RWPE1 (cell line): ENCODE data around the gene TMPRSS11D.

ENCODE experiments used
- CTCF ChIA-PET: fragments of 350-600 bp; sonication (Branson Sonifier 250); formaldehyde crosslinking; extraction: SDS; loops from one replicate; lab custom pipeline; 2021; lab: Yijun Ruan, JAX
- POLR2A ChIA-PET: fragments of 400-600 bp; formaldehyde crosslinking; extraction: SDS; loops from one replicate; lab custom pipeline; 2020; ENCODE audit warnings: antibody characterized with exemption; ENCODE audit not compliant: low non-redundant PET; lab: Yijun Ruan, JAX
- DNase-seq: peaks from one replicate; pipeline ENCODE4 v3.0.0; 2012; ENCODE audit warnings: low spot score
- H3K27ac ChIP-seq: fragments of 450-650 bp; 2 replicates; pipeline ENCODE4 v1.5.1; 2017
- TF ChIP-seq, protein P1 (sequence below): fragments of 450-650 bp; conservative IDR thresholded peaks from 2 replicates; pipeline ENCODE4 v1.5.1; 2017; ENCODE audit warnings: low read depth, mild to moderate bottlenecking

TMPRSS11D gene

DNA sequence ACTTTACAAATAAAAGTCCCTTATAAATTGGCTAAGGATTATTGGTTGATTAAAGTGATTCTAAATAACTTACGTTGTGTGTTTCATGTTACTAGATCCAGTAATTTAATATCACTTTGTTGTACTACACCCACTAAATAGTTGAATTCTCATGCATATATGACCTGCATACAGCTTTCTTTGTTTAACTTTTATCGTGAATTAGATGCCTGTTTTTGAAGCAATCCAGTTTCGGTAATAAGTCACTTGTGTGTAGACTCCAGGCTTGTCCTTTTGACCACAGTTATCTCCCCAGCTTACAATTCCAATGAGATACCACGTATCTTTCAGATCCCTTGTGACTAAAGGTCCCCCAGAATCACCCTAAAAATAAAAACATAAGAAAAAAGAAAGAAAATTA is 27.3 kb upstream of the TMPRSS11D start:
- TF ChIP-seq, protein P1, sequence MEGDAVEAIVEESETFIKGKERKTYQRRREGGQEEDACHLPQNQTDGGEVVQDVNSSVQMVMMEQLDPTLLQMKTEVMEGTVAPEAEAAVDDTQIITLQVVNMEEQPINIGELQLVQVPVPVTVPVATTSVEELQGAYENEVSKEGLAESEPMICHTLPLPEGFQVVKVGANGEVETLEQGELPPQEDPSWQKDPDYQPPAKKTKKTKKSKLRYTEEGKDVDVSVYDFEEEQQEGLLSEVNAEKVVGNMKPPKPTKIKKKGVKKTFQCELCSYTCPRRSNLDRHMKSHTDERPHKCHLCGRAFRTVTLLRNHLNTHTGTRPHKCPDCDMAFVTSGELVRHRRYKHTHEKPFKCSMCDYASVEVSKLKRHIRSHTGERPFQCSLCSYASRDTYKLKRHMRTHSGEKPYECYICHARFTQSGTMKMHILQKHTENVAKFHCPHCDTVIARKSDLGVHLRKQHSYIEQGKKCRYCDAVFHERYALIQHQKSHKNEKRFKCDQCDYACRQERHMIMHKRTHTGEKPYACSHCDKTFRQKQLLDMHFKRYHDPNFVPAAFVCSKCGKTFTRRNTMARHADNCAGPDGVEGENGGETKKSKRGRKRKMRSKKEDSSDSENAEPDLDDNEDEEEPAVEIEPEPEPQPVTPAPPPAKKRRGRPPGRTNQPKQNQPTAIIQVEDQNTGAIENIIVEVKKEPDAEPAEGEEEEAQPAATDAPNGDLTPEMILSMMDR = no peak
- ChIA-PET POLR2A (no interaction called here), CTCF (interaction anchor here (0.8 to 1.0 kb wide), 2 partner anchors 11 to 165 kb away, joined by 3 to 5 read pairs; no protein-coding TSS in a partner anchor)
- no peak for DNase-seq
- no peak overlapping the region for H3K27ac ChIP-seq

DNA sequence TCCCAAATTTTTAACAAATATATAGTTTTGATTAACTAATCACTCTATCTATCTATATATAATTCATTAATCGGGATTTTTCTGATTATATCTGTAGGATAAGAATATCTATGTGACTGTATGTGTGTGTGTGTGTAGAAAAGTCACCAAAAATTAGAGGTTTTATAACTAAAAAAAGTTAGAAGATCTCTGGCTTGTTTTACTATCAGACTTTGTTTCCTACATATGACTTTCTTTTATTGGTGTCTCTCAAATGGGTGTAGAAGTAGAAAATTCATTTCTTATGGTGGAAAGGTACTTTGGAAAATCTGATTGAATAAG is 26.7 kb upstream of the TMPRSS11D start:
- no peak for DNase-seq
- TF ChIP-seq, protein P1 = peak; percentile 20; the same call in 1 of the 2 replicates
- H3K27ac ChIP-seq = no peak overlapping the region
- ChIA-PET POLR2A (no interaction called here), CTCF (interaction anchor here (0.8 to 1.0 kb wide), 3 partner anchors 11 to 164 kb away, joined by 3 to 5 read pairs (median 3); no protein-coding TSS in a partner anchor)

DNA sequence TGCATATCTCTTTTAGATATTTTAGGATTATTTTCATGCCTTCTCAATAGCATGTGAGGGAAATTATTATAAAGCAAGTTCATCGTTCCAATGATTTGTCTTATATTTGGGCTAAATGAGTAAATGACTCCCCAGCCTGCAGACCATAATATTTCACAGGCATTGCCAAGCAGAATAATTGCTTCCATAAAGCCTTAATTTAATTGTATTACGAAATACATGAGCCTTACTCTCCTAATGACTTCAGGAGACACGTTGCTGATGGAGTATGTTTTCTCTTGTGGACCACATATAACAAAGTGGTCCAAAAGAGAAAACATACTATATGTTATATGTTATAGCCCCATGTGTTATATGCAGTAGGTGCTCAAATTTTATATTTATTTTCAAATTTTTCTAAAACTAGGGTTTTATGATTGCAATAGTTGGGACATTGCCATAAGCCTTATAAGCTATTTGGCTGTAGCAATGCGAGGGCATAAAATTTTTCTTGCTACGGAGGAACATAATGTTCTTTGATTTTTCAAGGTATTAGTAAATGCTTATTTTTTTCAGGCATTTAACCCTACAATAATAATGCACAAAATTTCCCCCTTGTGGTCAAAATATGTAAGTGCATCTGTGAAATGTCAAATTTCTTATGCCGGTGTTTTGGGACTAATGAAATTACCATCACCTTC is 26.2 kb upstream of the TMPRSS11D start:
- POLR2A ChIA-PET = no interaction called here
- no peak for DNase-seq
- CTCF ChIA-PET = interaction anchor here (0.6 to 1.2 kb wide), 4 partner anchors 27 to 375 kb away, joined by 3 read pairs; no protein-coding TSS in a partner anchor
- H3K27ac ChIP-seq = no peak overlapping the region
- TF ChIP-seq, protein P1 = peak; percentile 74

DNA sequence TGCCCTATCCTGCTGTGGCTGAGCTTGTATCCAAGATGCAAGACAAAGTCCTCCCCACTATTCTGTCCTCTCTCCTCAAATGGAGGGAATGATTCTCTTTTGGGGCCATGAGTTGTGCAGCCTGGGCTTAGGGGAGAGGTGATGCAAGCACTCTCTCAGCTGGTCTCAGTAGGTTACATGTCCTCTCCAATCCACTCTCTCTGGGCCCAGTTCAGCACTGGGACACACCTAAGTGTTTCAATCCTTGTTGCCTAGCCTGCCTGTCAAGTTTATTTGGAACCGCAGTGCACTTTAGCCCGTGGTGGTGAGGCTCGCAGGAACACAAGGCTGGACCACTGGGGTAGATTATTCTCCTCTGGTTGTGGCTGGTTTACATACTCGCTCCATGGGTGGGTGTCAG is 23.8 kb upstream of the TMPRSS11D start:
- H3K27ac ChIP-seq = no peak overlapping the region
- ChIA-PET CTCF (no interaction called here), POLR2A (no interaction called here)
- DNase-seq = no peak
- TF ChIP-seq, protein P1 = no peak

DNA sequence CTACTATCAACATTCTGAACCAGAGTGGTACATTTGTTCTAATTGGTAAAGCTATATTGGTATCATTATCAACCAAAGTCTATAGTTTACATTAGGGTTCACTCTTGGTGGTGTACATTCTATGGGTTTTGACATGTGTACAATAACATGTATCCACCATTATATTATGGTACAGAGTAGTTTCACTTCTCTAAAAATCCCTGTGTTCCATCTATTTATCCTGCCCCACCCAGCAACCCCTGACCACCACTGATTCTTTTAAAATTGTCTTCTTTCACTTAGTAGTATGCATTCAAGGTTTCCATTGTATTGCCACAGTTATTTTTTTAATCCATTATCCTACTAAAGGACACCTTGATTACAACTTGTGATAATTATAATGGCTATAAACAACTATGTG is 15.3 kb upstream of the TMPRSS11D start:
- CTCF ChIA-PET = interaction anchor here (0.6 to 1.0 kb wide), 2 partner anchors 12 to 13 kb away, joined by 3 to 5 read pairs; no protein-coding TSS in a partner anchor
- DNase-seq = no peak
- TF ChIP-seq, protein P1 = no peak
- POLR2A ChIA-PET = no interaction called here
- H3K27ac ChIP-seq = no peak overlapping the region

DNA sequence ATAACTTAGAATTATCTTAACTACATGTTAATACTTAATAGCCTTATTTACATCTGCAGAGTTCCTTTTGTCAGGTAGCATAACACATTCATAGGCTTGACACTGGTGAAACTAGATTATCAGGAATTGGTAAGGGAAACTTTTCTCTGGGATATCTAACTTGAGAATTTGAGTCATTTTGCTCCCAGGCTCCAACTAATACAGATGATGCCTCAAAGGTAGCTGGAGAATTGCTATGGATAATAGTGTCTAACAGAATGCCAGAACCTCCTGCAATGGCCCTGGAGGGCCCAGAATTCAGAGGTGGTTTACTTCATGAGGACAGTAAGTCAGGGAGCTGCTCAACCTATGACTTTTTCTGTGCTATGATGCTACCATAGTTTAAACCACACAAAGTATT is 13.9 kb upstream of the TMPRSS11D start:
- ChIA-PET POLR2A (no interaction called here), CTCF (interaction anchor here (0.8 kb wide), 1 partner anchor 11 kb away, joined by 6 read pairs; no protein-coding TSS in a partner anchor)
- TF ChIP-seq, protein P1 = no peak
- no peak for DNase-seq
- no peak overlapping the region for H3K27ac ChIP-seq
